Activated naive CD8-positive, alpha-beta T cell treated with anti-CD3 and anti-CD28 coated beads, Interleukin-2, amount 50 U/mL, for 24 hours (primary cell): Measurements from ENCODE around the gene HSPB7.
A peak's percentile ranks its signal among the peaks of the same experiment; 100 is the strongest.
"Not testable (repeated sequence)": the region's sequence is repeated elsewhere in the genome, so short reads cannot be mapped to it uniquely, and the experiment has no call there.

Experiments
- ATAC-seq: fragments of 150-1000 bp; cut with Tn5 transposase; one replicate; pipeline ENCODE4 v1.10.0; 2021
- DNase-seq: peaks from one replicate; pipeline ENCODE4 v3.0.0; 2021
- H3K27ac Mint-ChIP-seq: one replicate; pipeline ENCODE4 v1.8.0; 2021; ENCODE audit warnings: mild to moderate bottlenecking, mixed read lengths
- H3K27me3 Mint-ChIP-seq: one replicate; pipeline ENCODE4 v1.8.0; 2021; ENCODE audit warnings: mixed read lengths
- H3K36me3 Mint-ChIP-seq: one replicate; pipeline ENCODE4 v1.8.0; 2021; ENCODE audit warnings: low read depth, mixed read lengths
- H3K4me1 Mint-ChIP-seq: one replicate; pipeline ENCODE4 v1.8.0; 2021; ENCODE audit warnings: mixed read lengths
- H3K4me3 Mint-ChIP-seq: one replicate; pipeline ENCODE4 v1.8.0; 2021; ENCODE audit warnings: mild to moderate bottlenecking, moderate library complexity, mixed read lengths
- H3K9me3 Mint-ChIP-seq: one replicate; pipeline ENCODE4 v1.8.0; 2021; ENCODE audit warnings: mixed read lengths

Gene HSPB7

GRCh38 chr1:16020878-16021277 lies 3.0 kb upstream of the HSPB7 start:
- peaks cover 11% of the 10 kb centered on the region for H3K27me3 Mint-ChIP-seq
- DNase-seq, H3K27ac Mint-ChIP-seq, H3K4me1 Mint-ChIP-seq, H3K36me3 Mint-ChIP-seq, H3K4me3 Mint-ChIP-seq, H3K9me3 Mint-ChIP-seq, ATAC-seq: not testable (repeated sequence)

GRCh38 chr1:16020325-16020724 lies 2.5 kb upstream of the HSPB7 start:
- DNase-seq, result no peak
- Mint-ChIP-seq H3K27ac (no peak overlapping the region), H3K27me3 (peaks cover 8% of the 10 kb centered on the region), H3K4me1 (no peaks in the 10 kb centered on the region), H3K4me3 (no peak overlapping the region), H3K9me3 (no peaks in the 10 kb centered on the region), H3K36me3 (no peaks in the 10 kb centered on the region)
- ATAC-seq, result no peak

- no peaks in the 10 kb centered on the region for H3K36me3 Mint-ChIP-seq
- peaks cover 3% of the 10 kb centered on the region for H3K4me1 Mint-ChIP-seq
- no peak overlapping the region for H3K4me3 Mint-ChIP-seq
- DNase-seq (no peak), ATAC-seq (no peak)
- peaks cover 6% of the 10 kb centered on the region for H3K27me3 Mint-ChIP-seq
- no peaks in the 10 kb centered on the region for H3K9me3 Mint-ChIP-seq
- H3K27ac Mint-ChIP-seq, result no peak overlapping the region
These were observed 1.9 kb upstream of the HSPB7 start for GRCh38 chr1:16019644-16020277.

GRCh38 chr1:16018749-16019643 lies 1.2 kb upstream of the HSPB7 start:
- Mint-ChIP-seq H3K4me1 (peaks cover 10% of the 10 kb centered on the region), H3K9me3 (no peaks in the 10 kb centered on the region), H3K27ac (no peak overlapping the region), H3K27me3 (peaks cover 10% of the 10 kb centered on the region), H3K4me3 (no peak overlapping the region), H3K36me3 (no peaks in the 10 kb centered on the region)
- ATAC-seq, result no peak
- no peak for DNase-seq

- Mint-ChIP-seq H3K4me3 (no peak overlapping the region), H3K27me3 (peaks cover 10% of the 10 kb centered on the region), H3K36me3 (no peaks in the 10 kb centered on the region), H3K4me1 (peaks cover 16% of the 10 kb centered on the region), H3K27ac (no peak overlapping the region), H3K9me3 (no peaks in the 10 kb centered on the region)
- ATAC-seq, result no peak
- no peak for DNase-seq
These were observed 465 bp upstream of the HSPB7 start for GRCh38 chr1:16018308-16018707.

DNA sequence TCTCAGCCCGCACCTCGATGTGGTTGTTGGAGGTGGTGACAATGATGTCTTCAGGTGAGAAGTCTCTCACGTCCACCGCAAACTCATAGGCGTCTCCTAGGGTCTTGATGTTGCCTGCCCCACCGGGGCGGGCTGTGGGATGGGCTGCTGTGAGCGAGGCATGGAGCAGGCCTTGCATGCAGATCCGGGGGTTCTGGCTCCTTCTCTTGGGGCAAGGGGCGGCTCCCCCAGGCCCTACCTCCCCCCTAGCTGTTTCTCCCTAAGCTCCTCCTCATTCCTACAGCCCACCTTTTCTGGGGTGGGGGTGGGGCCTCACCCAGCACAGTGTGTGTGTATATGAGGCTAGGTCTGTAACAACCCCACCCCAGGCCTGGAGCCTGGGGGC lies 775 bp downstream of the HSPB7 start:
- Mint-ChIP-seq H3K27ac (no peak overlapping the region), H3K9me3 (no peaks in the 10 kb centered on the region), H3K27me3 (peaks cover 10% of the 10 kb centered on the region), H3K4me3 (no peak overlapping the region), H3K36me3 (no peaks in the 10 kb centered on the region), H3K4me1 (peaks cover 23% of the 10 kb centered on the region)
- ATAC-seq (no peak), DNase-seq (no peak)

DNA sequence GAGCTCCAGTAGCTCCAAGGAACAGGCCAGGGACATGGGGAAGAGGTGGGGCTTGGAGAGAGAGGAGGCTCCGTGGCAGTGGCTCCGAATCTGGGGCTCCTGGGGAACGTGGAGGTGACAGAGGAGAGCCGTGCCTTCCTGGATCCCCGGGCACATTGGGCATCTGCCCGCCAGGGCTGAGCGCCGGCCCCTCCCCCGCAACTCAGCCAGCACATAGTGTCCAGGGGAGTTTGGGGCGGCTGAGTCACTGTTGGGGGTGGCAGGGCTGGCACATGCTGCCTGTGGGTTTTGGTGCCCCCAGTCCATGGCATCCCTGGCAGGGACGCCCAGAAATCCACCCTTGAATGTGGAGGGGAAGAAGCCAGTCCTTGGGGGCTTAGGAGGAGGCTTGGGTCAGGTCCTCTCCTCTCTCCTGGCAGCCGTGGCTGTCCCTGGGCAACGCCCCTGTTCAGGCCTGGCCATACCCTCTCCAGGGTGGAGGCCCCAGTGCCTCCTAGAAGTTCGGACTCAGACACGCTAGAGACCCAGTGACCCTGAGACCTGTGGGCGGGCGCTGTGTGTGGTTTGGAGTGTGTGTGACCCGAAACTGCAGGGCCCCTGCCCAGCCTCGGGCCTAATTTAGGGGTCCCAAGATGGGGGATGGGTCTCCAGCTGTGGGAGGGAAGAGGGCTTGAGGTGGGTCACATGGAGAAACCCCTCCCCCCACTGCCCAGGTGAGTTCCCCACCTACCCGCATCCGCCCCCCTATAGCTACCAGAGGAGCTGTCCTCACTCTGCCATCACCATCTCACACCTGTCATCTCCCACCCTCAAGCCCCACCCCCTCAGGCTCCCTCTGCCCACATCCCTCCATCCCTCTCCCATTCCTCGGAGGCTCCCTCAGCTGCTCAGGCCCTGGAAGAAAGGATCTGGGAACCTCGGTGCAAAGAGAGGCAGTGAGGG lies 1.6 kb downstream of the HSPB7 start:
- Mint-ChIP-seq H3K4me3 (no peak overlapping the region), H3K9me3 (no peaks in the 10 kb centered on the region), H3K27me3 (peaks cover 11% of the 10 kb centered on the region), H3K36me3 (no peaks in the 10 kb centered on the region), H3K27ac (no peak overlapping the region), H3K4me1 (peaks cover 24% of the 10 kb centered on the region)
- ATAC-seq (no peak), DNase-seq (no peak)

DNA sequence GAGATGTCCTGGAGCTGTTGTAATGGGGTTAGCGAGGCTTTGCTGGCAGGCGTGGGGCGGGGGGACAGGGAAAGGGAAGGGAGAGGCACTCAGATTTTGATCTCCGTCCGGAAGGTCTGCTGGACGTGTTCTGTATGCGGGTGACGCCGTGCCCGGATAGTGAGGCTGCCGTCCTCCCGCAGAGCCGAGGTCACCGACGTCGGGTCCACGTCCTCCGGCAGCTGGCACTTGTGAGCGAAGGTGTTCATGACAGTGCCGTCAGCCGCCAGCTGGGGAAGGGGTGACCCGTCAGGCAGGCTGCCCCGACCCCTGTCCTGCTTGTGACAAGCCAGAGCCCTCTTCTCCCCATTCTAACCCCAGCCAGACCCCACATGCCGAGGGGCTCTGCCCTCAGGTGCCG lies 2.4 kb downstream of the HSPB7 start:
- H3K4me1 Mint-ChIP-seq, result peaks cover 24% of the 10 kb centered on the region
- DNase-seq (no peak), ATAC-seq (no peak)
- no peaks in the 10 kb centered on the region for H3K36me3 Mint-ChIP-seq
- peaks cover 11% of the 10 kb centered on the region for H3K27me3 Mint-ChIP-seq
- H3K4me3 Mint-ChIP-seq, result no peak overlapping the region
- no peak overlapping the region for H3K27ac Mint-ChIP-seq
- H3K9me3 Mint-ChIP-seq, result no peaks in the 10 kb centered on the region

DNA sequence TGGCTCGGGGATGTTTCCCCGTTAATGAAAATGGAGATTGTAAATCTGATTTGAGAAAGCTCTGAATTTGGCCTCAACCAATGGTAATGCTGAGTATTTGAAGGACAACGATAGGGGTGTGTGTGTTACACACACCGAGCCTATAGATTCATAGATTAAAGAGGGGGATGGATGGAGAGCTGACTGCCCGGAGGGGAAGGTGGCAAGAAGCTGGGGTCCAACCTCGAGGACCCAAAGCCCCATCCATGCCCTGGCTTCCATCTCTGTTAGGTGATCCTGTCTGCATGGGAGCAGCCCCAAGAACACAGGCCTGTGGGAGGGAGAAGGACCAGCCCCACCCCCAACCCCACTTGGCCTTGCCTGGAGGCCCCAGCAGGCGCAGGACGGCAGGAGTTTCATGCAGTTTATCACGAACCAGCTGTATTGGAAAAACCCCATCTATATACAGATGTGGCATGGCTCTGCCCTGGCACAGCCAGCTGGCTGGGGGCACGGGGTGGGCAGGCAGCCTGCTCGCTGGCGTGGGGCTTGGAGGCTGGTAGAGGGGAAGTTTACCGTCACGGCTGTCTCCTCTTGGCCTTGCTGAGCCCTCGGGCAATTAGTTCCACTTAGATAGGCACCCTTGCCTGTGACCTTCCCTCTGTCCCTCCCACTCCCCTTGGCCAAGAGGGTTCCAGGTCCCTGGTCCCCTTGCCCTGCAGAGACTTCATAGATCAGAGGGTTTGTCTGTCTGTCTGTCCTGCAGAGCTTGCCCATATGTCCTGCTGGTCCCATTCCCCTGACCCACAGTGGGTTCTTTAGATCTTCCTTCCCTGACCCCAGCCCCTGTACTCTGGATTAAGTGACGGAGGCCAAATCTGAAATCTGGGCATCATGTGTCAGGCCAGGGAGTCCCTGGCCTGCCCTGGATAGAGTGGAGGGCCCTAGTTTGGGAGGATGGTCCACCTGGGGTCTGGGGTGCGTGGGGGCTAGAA lies 3.0 kb downstream of the HSPB7 start:
- peaks cover 24% of the 10 kb centered on the region for H3K4me1 Mint-ChIP-seq
- ATAC-seq, result no peak
- no peaks in the 10 kb centered on the region for H3K36me3 Mint-ChIP-seq
- H3K9me3 Mint-ChIP-seq, result no peaks in the 10 kb centered on the region
- no peak overlapping the region for H3K27ac Mint-ChIP-seq
- H3K4me3 Mint-ChIP-seq, result no peak overlapping the region
- peak; percentile 17 for DNase-seq
- peaks cover 11% of the 10 kb centered on the region for H3K27me3 Mint-ChIP-seq

DNA sequence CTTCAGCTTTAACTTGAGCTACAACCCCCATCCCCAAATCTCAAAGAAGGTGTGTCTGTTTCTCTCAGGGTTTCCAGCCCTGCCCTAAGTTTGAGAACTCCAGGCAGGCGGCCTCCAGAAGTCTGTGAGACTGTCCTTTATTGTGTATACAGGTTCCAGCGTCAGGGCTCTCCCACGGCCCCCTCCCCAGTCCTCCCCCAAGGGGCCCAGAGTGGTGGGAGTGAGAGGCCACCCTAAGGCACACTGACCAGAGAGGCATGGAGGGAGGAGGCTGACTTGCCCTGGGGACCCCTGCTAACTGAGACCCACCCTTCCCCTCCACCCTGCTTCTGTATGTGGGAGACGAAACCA lies 4.0 kb downstream of the HSPB7 start:
- ATAC-seq (no peak), DNase-seq (no peak)
- no peak overlapping the region for H3K4me3 Mint-ChIP-seq
- H3K9me3 Mint-ChIP-seq, result no peaks in the 10 kb centered on the region
- no peaks in the 10 kb centered on the region for H3K36me3 Mint-ChIP-seq
- peaks cover 24% of the 10 kb centered on the region for H3K4me1 Mint-ChIP-seq
- H3K27ac Mint-ChIP-seq, result no peak overlapping the region
- H3K27me3 Mint-ChIP-seq, result peaks cover 8% of the 10 kb centered on the region

GRCh38 chr1:16013220-16013907 lies 4.5 kb downstream of the HSPB7 start:
- ATAC-seq (peak; percentile 62), DNase-seq (peak; percentile 72)
- Mint-ChIP-seq H3K4me3 (peak overlapping the region; percentile 4), H3K9me3 (no peaks in the 10 kb centered on the region), H3K27me3 (peaks cover 8% of the 10 kb centered on the region), H3K4me1 (peaks cover 24% of the 10 kb centered on the region), H3K36me3 (no peaks in the 10 kb centered on the region), H3K27ac (no peak overlapping the region)

DNA sequence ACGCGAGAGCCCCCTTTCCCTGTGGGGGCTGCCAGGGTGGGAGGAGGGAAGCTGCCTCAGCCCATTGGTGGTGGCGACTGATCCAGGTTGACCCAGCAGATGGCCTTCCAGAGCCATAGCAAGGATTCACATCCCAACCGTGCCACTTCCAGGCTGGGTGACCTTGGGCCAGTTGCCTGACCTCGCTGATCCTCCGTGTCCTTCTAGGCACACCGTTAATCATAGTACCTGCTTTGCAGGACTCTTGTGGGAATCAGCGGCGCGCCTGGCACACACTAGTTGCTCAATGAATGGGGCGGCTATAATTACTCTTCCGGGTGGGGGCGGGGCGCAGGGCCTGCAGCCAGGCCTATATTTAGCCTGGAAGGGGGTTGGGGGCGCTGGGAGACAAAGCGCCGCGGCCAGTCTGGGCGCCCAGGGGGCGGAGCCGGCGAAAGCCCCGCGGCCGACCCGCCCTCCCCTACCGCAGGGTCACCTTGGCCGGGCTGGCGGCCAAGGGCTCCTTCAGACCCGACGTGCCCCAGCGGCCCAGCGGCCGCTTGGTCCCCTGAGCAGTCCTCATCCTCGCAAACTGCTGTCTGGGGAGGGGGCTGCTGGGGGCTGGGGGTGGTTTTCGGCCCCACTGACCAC lies 5.1 kb downstream of the HSPB7 start:
- H3K36me3 Mint-ChIP-seq, result no peaks in the 10 kb centered on the region
- H3K4me3 Mint-ChIP-seq, result peak overlapping the region; percentile 57
- H3K4me1 Mint-ChIP-seq, result peaks cover 24% of the 10 kb centered on the region
- DNase-seq, result peak; percentile 52
- peaks cover 8% of the 10 kb centered on the region for H3K27me3 Mint-ChIP-seq
- ATAC-seq, result peak; percentile 31
- no peak overlapping the region for H3K27ac Mint-ChIP-seq
- no peaks in the 10 kb centered on the region for H3K9me3 Mint-ChIP-seq
